Rectal smooth muscle tissue (tissue), 1 donor: ENCODE data around the gene ZFHX3.

Experiments used
- H3K27ac ChIP-seq: one replicate; pipeline ENCODE4 v1.7.0; 2013; ENCODE audit warnings: low read depth, low read length, inconsistent platforms
- H3K27me3 ChIP-seq: one replicate; pipeline ENCODE4 v1.7.0; 2013; ENCODE audit warnings: low read length; ENCODE audit not compliant: control insufficient read depth, insufficient read depth
- H3K36me3 ChIP-seq: one replicate; pipeline ENCODE4 v1.7.0; 2013; ENCODE audit warnings: low read length; ENCODE audit not compliant: control insufficient read depth, insufficient read depth
- H3K4me1 ChIP-seq: one replicate; pipeline ENCODE4 v1.7.0; 2013; ENCODE audit warnings: low read length; ENCODE audit not compliant: control insufficient read depth, insufficient read depth
- H3K4me3 ChIP-seq: one replicate; pipeline ENCODE4 v1.7.0; 2013; ENCODE audit warnings: low read length
- H3K9ac ChIP-seq: one replicate; pipeline ENCODE4 v1.7.0; 2013; ENCODE audit warnings: low read length

The ZFHX3 gene

GRCh38 chr16:72838951-72839350 lies 209.0 kb downstream of the ZFHX3 start:
- H3K27me3 ChIP-seq: no peaks in the 10 kb centered on the region
- no peak overlapping the region for H3K27ac ChIP-seq
- H3K4me3 ChIP-seq: no peak overlapping the region
- H3K36me3 ChIP-seq: peaks cover 2% of the 10 kb centered on the region
- no peak overlapping the region for H3K9ac ChIP-seq
- H3K4me1 ChIP-seq: peaks cover 9% of the 10 kb centered on the region

- Histone ChIP-seq H3K36me3 (no peaks in the 10 kb centered on the region), H3K9ac (no peak overlapping the region), H3K27me3 (no peaks in the 10 kb centered on the region), H3K4me3 (no peak overlapping the region), H3K4me1 (peaks cover 8% of the 10 kb centered on the region), H3K27ac (no peak overlapping the region)
Observed at GRCh38 chr16:72838586-72838910, 209.4 kb downstream of the ZFHX3 start.

GRCh38 chr16:72837846-72838585 lies 209.9 kb downstream of the ZFHX3 start:
- Histone ChIP-seq H3K4me1 (peaks cover 10% of the 10 kb centered on the region), H3K27ac (no peak overlapping the region), H3K4me3 (no peak overlapping the region), H3K36me3 (no peaks in the 10 kb centered on the region), H3K9ac (no peak overlapping the region), H3K27me3 (no peaks in the 10 kb centered on the region)

GRCh38 chr16:72836985-72837384 lies 210.9 kb downstream of the ZFHX3 start:
- no peaks in the 10 kb centered on the region for H3K27me3 ChIP-seq
- H3K4me1 ChIP-seq: peaks cover 12% of the 10 kb centered on the region
- H3K36me3 ChIP-seq: no peaks in the 10 kb centered on the region
- H3K9ac ChIP-seq: no peak overlapping the region
- no peak overlapping the region for H3K4me3 ChIP-seq
- no peak overlapping the region for H3K27ac ChIP-seq

GRCh38 chr16:72836181-72836580 lies 211.7 kb downstream of the ZFHX3 start:
- no peak overlapping the region for H3K27ac ChIP-seq
- no peak overlapping the region for H3K4me3 ChIP-seq
- H3K36me3 ChIP-seq: no peaks in the 10 kb centered on the region
- H3K4me1 ChIP-seq: peaks cover 8% of the 10 kb centered on the region
- no peaks in the 10 kb centered on the region for H3K27me3 ChIP-seq
- H3K9ac ChIP-seq: no peak overlapping the region

GRCh38 chr16:72835086-72835485 lies 212.8 kb downstream of the ZFHX3 start:
- no peak overlapping the region for H3K9ac ChIP-seq
- H3K27me3 ChIP-seq: no peaks in the 10 kb centered on the region
- no peaks in the 10 kb centered on the region for H3K36me3 ChIP-seq
- no peak overlapping the region for H3K4me3 ChIP-seq
- peaks cover 14% of the 10 kb centered on the region for H3K4me1 ChIP-seq
- H3K27ac ChIP-seq: no peak overlapping the region

GRCh38 chr16:72834499-72834898 lies 213.4 kb downstream of the ZFHX3 start:
- peaks cover 17% of the 10 kb centered on the region for H3K4me1 ChIP-seq

GRCh38 chr16:72833969-72834368 lies 214.0 kb downstream of the ZFHX3 start:
- H3K27me3 ChIP-seq: no peaks in the 10 kb centered on the region
- no peak overlapping the region for H3K4me3 ChIP-seq
- H3K27ac ChIP-seq: no peak overlapping the region
- H3K36me3 ChIP-seq: no peaks in the 10 kb centered on the region
- no peak overlapping the region for H3K9ac ChIP-seq
- H3K4me1 ChIP-seq: peaks cover 17% of the 10 kb centered on the region

More at GRCh38 chr16:72834499-72834898, 213.4 kb downstream of the ZFHX3 start:
- H3K9ac ChIP-seq: no peak overlapping the region
- H3K36me3 ChIP-seq: no peaks in the 10 kb centered on the region
- H3K27me3 ChIP-seq: no peaks in the 10 kb centered on the region
- no peak overlapping the region for H3K4me3 ChIP-seq
- no peak overlapping the region for H3K27ac ChIP-seq

GRCh38 chr16:72833482-72833881 lies 214.4 kb downstream of the ZFHX3 start:
- Histone ChIP-seq H3K9ac (no peak overlapping the region), H3K4me3 (no peak overlapping the region), H3K36me3 (no peaks in the 10 kb centered on the region), H3K4me1 (peaks cover 17% of the 10 kb centered on the region), H3K27me3 (no peaks in the 10 kb centered on the region), H3K27ac (no peak overlapping the region)

GRCh38 chr16:72832621-72833248 lies 215.2 kb downstream of the ZFHX3 start:
- no peaks in the 10 kb centered on the region for H3K27me3 ChIP-seq
- H3K36me3 ChIP-seq: no peaks in the 10 kb centered on the region
- H3K4me3 ChIP-seq: no peak overlapping the region
- peaks cover 21% of the 10 kb centered on the region for H3K4me1 ChIP-seq
- H3K27ac ChIP-seq: peak overlapping the region; percentile 60
- H3K9ac ChIP-seq: no peak overlapping the region

- no peaks in the 10 kb centered on the region for H3K27me3 ChIP-seq
- H3K9ac ChIP-seq: no peak overlapping the region
- H3K36me3 ChIP-seq: no peaks in the 10 kb centered on the region
- no peak overlapping the region for H3K4me3 ChIP-seq
- H3K27ac ChIP-seq: no peak overlapping the region
- H3K4me1 ChIP-seq: peaks cover 25% of the 10 kb centered on the region
Observed at GRCh38 chr16:72829846-72830775, 217.8 kb downstream of the ZFHX3 start.

- H3K27ac ChIP-seq: peak overlapping the region; percentile 34
- no peaks in the 10 kb centered on the region for H3K36me3 ChIP-seq
Observed at GRCh38 chr16:72827866-72828265, 220.1 kb downstream of the ZFHX3 start.

More at GRCh38 chr16:72827866-72828265, 220.1 kb downstream of the ZFHX3 start:
- no peak overlapping the region for H3K9ac ChIP-seq
- peaks cover 23% of the 10 kb centered on the region for H3K4me1 ChIP-seq
- no peaks in the 10 kb centered on the region for H3K27me3 ChIP-seq
- no peak overlapping the region for H3K4me3 ChIP-seq
